RKO (cell line): ENCODE measurements around the gene TOMM34.

Source experiments
- DNase-seq: peaks from one replicate; pipeline ENCODE4 v3.0.0-alpha.2; 2016; ENCODE audit warnings: low spot score

TOMM34 gene

DNA sequence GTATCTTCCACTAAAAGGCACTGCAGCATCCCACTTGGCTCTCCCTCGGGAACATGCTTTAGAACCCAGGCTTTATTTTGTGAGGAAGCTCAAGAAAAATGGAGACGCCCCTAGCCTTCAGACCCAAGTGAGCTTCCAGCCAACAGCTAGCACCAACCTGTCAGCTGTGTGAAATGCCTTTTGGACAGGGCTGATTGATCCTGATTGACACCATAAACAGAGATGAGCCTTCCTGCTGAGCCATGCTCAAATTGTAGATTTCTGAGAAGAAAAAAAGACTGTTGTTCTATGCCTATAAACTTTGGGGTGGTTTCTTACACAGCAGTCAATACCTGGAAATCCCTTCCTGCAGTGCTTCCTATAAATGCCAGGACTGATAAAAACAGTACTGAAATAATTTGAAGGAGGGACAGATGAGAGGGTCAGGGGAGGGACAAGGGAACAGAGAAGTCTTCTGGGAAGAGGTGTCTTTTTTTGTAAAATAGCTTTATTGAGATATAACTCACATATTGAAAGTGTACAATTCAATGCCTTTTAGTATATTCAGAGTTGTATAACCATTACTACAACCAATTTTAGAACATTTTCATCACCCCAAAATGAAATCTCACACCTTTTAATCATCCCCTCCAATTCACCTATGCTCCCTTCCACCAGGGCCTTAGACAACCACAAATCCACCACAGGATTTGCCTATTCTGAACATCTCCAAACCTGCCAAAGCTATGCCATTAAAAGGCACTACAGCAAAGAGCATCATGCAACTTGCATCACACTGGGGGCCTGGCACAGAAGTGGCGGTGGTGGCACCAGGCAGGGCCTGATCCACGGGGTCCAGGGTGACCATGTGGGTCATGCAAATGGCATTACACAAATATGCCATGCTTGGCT, 3.4 kb upstream of the TOMM34 start:
- no peak for DNase-seq

- DNase-seq = no peak
These were observed 2.3 kb upstream of the TOMM34 start for GRCh38 chr20:44962483-44962882.

GRCh38 chr20:44961870-44962267, 1.7 kb upstream of the TOMM34 start:
- DNase-seq = peak; percentile 94

- no peak for DNase-seq
These were observed 1.0 kb upstream of the TOMM34 start for GRCh38 chr20:44961011-44961869.

DNA sequence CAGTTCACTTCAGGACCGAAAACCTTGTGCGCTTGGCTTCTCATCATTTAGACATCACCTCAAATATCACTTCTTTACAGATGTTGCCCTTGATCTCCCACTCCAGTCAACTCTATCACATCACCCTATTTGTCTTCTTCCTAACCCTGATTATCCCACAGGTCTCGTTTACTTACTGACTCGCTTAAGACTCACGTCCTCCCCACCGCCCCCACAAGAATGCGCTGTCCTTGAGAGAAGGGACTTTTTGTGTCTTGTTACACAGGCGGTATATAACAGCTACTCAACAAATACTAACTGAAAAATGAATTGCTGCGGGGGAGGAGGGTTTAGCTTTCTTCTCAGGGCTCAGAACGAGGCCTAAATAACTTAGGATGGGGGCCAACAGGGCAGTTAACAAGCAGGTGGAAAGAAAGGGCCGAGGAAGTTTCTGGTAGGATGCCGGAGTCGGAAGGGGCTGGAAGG, 527 bp downstream of the TOMM34 start:
- peak; percentile 97 for DNase-seq

DNA sequence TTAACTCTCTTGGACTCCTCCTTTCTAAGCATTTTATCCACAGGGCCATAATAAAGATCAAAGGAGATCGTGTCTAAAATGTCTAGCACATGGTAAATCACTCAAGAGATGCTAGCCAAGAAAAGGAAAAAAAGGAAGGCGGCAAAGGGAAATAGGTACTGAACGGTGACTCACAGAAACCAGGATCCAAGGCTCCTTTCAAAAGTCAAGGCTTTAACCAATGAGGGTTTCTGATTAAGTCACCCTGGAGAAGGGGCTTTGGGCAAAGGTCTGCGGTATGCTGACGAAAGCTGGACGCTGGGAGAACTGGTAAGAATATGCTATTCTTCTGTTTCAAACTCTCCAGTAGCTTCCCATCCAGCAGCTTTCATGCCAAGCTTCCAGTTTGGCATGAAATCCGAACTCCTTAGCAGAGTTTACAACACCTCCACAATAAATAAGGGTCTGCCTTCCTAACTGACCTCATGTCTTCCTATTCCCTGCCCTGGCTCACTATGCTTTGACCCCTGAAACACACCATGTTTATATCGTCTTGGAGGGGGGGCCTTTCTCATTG, 1.0 kb downstream of the TOMM34 start:
- DNase-seq = peak; percentile 90

DNA sequence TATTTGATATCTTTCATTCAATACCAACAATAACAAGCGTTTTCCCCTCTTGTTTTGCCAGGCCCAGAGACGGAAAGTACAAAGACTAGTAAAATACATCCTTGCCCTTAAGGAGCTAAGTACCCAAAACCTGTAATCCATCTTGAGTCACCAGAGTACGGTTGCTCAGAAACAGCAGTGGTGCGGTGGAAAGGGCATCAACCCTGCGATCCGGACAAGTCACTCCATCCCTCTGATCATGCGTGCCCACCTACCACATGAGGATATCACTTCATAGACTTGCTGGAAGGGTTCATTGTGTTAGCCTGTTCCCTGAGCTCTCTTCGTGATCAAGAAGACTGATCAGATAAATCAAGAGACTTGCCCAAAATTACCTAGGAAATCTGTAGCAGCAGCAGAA, 1.9 kb downstream of the TOMM34 start:
- DNase-seq = peak; percentile 85

DNA sequence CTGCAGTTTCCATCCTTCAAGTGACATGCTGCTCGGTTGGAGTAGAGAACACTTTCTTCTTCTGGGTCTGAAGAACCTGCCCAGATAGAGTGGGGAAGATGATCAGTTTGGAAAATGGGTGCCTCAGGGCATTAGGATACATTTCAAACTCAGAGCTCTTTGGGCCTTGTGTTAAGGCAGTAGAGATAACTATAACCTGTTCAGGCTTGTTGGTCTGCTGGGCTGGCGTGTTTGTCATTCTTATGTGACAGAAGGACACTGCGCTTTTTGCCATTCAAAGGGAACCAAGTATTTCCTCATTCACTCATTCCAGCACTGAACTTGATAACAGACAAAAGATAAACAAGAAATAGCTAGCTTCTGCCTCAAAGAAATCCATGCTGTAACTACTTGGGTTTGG, 3.8 kb downstream of the TOMM34 start:
- DNase-seq = no peak

DNA sequence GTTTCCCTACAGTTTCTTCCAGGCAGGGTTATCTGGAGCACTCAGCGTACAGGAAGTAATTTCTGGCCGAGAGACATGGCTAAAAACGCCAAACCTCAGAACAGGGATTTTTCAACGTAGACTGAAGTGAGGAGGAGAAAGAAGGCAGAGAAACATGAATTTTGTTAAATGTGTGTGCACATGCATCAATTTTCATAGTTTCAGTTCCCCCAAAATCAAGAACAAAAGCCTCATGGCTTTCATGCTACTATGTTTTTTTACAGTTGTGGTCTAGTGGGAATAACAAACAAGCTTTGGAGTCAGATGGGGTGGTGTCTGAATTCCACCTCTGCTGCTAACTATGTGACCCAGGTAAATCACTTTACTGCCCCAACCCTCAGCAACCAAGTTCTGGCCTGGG, 4.9 kb downstream of the TOMM34 start:
- DNase-seq = no peak

DNA sequence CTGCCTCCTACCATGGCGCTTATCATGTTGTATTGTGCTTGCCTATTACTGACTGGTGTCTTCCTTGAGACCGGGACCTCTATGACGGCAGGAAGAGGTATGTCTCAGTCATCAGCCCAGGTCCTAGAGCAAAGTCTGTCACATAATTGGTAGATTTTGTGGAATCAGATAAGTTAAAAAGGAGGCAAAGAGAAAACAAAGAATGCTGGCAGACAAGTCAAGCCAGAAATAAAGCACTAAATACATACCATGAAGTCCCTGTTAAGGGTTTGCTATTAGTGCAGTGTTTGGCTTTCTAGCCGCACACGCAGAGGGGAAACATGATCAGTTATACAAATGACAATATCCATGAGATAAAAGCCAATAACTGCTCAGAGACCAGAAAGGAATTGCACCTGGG, 6.0 kb downstream of the TOMM34 start:
- DNase-seq = no peak

- DNase-seq = no peak
These were observed 7.5 kb downstream of the TOMM34 start for GRCh38 chr20:44952731-44953130.

GRCh38 chr20:44950368-44950767, 9.8 kb downstream of the TOMM34 start:
- no peak for DNase-seq

DNA sequence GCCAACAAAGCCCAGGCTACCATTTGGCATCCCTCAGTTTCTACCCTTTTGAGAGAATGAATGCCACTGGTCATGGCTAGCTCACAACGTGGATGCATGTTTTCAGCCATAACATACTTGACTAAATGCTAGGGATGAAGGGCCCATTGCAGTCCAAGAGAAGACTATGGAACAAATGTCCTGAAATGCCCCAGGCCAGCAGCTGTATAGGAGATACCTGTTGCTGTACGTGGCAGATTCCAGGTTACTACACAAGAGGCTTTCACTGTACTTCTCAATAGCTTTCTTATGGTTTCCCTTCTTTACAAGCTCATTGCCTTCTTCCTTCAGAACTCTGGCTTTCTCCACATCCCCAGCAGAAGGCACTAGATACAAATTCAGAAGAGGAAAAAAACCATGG, 11.7 kb downstream of the TOMM34 start:
- no peak for DNase-seq

DNA sequence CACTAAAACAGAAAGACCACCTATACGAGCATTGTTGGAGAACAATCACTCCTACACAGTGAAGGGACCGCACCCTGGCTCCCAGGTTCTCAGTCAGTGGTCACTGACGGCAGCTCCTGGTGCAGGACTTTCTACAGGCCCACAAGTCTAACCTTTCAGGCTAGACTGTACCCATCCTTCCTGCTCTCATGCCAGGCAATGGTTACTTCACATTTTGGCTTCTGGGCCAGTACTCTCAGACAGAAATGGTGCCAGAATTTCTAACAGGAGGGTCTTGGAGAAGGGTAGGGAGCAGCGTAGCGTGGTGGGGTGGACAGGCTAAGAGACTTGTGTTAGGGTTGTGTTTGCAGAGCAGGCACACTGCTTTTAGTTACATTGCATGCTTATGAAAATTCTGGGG, 12.1 kb downstream of the TOMM34 start:
- DNase-seq = no peak

DNA sequence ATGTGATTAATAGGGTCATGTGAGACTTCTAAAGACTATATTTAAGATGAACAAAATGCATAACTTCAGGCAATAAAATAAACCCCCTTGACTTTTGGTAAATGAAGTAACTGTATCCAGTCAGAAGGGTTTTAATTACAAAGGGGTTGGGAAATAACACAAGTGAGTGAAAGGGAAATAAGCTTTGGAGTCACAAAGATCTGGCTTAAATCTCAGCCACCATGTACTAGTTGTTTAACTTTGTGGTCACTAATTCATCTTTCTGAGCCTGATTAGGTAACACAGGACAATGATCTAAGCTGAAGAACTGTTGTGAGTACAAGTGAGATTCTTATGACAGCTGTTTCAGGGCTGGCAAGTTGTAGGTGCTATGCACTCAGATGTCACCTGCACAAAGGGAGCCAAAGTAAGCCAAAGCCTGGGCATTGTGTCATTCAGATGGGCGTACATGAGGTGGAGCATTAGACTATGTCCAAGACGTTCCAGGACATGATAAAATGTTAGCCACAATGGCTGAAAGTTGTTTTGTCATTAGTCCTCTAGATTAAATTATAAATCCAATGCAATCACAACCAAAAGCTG, 13.8 kb downstream of the TOMM34 start:
- DNase-seq = no peak

GRCh38 chr20:44945261-44945660, 14.9 kb downstream of the TOMM34 start:
- DNase-seq = no peak

DNA sequence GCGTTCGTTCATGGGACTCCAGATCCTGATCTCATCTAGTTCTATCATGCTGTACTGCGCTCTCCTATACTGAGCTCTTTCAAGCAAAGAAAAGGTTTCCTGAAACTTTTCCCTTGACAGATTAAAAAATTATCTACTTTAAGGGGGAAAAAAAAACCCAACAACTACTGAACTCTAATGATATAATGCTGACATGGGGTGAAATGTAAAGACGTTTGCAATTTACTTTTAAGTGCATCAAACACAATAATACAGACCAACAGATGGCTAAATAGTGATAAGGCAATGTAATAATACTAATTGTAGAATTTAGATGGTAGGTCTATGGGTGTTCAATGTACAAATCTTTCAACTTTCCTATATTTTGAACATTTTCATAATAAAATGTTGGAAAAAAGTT, 16.4 kb downstream of the TOMM34 start:
- no peak for DNase-seq

- peak; percentile 47 for DNase-seq
These were observed 17.8 kb downstream of the TOMM34 start for GRCh38 chr20:44942264-44942973.

GRCh38 chr20:44941120-44941691, 19.0 kb downstream of the TOMM34 start:
- DNase-seq = peak; percentile 30

GRCh38 chr20:44938637-44939036, 21.6 kb downstream of the TOMM34 start:
- DNase-seq = no peak

GRCh38 chr20:44936510-44936909, 23.7 kb downstream of the TOMM34 start:
- DNase-seq = no peak
